LNCaP clone FGC (cell line): ENCODE data around the gene SRRM3.

Source experiments
- DNase-seq: peaks from one replicate; pipeline ENCODE4 v3.0.0-alpha.2; 2011; ENCODE audit warnings: low read depth
- H3K4me3 ChIP-seq: 2 replicates; pipeline ENCODE4 v1.5.1; 2011; ENCODE audit warnings: mild to moderate bottlenecking, low read depth, low read length, control low read depth
- TF ChIP-seq, protein P1 (sequence below): IDR thresholded peaks from 2 replicates; pipeline ENCODE4 v1.5.1; 2012; ENCODE audit warnings: mild to moderate bottlenecking; ENCODE audit not compliant: control insufficient read depth, insufficient read depth; ENCODE audit errors: extremely low read depth

SRRM3 gene

DNA sequence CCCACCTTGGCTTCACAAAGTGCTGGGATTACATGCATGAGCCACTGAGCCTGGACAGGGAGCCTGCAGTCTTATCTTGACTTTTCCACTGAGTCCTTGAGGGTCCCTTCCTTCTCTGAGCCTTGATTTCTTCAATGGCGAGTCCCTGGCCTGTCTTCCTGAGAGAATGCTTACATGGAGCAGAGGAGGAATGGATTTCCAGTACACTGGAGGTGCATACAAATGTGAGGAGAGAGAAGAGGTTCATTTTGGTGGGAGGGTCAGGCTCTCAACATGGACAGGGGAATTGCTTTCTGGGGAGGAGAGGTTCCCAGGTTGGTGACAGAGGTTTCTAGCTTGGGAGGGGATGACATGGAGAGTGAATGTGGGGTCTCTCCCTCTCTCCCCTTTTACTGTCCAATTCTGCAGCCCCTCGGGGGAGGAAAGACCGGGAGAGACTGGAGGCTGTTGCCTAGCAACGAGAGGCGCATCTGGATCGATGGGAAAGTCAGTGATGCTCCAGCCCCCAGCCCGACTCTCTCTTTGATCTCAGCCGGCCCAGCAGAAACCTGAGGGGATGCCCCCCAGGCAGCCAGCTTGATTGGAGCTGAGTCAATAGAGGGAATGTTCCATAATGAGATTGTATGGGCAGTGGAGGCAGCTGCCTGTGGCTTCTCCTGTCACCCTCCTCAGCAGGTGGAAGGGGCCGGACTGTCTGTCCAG lies 14.8 kb downstream of the SRRM3 start:
- no peak for DNase-seq
- TF ChIP-seq, protein P1, sequence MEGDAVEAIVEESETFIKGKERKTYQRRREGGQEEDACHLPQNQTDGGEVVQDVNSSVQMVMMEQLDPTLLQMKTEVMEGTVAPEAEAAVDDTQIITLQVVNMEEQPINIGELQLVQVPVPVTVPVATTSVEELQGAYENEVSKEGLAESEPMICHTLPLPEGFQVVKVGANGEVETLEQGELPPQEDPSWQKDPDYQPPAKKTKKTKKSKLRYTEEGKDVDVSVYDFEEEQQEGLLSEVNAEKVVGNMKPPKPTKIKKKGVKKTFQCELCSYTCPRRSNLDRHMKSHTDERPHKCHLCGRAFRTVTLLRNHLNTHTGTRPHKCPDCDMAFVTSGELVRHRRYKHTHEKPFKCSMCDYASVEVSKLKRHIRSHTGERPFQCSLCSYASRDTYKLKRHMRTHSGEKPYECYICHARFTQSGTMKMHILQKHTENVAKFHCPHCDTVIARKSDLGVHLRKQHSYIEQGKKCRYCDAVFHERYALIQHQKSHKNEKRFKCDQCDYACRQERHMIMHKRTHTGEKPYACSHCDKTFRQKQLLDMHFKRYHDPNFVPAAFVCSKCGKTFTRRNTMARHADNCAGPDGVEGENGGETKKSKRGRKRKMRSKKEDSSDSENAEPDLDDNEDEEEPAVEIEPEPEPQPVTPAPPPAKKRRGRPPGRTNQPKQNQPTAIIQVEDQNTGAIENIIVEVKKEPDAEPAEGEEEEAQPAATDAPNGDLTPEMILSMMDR = no peak
- H3K4me3 ChIP-seq = no peak overlapping the region

DNA sequence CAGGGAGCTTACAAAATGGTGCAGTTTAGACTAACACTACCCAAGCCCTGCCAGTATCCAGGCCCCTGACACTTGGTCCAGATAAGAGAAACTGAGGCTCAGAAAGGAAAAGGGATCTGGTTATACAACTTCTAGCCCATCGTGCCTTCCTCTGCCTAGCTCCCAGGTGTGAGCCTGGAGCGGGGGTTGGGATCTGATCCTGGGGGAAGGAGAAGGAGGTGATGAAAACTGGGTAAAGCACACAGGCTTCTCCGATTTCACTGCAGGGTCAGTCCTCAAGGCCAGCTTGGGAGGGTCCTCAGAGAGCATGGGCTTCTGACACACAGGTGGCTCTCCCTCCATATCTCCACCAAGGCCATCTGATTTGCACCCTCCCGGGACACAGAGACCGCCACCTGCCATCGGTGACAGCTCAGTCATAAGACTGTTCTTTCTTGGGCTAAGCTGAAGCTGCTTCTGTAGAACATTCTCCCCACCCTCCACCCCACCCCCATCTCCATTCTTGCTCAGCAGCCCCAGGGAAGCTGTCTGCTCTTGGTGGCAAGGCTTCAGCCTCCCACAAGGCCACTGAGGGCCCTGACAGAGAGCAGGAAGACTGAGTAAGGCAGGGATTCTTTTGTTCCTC lies 16.4 kb downstream of the SRRM3 start:
- TF ChIP-seq, protein P1 = no peak
- no peak for DNase-seq
- H3K4me3 ChIP-seq = no peak overlapping the region

DNA sequence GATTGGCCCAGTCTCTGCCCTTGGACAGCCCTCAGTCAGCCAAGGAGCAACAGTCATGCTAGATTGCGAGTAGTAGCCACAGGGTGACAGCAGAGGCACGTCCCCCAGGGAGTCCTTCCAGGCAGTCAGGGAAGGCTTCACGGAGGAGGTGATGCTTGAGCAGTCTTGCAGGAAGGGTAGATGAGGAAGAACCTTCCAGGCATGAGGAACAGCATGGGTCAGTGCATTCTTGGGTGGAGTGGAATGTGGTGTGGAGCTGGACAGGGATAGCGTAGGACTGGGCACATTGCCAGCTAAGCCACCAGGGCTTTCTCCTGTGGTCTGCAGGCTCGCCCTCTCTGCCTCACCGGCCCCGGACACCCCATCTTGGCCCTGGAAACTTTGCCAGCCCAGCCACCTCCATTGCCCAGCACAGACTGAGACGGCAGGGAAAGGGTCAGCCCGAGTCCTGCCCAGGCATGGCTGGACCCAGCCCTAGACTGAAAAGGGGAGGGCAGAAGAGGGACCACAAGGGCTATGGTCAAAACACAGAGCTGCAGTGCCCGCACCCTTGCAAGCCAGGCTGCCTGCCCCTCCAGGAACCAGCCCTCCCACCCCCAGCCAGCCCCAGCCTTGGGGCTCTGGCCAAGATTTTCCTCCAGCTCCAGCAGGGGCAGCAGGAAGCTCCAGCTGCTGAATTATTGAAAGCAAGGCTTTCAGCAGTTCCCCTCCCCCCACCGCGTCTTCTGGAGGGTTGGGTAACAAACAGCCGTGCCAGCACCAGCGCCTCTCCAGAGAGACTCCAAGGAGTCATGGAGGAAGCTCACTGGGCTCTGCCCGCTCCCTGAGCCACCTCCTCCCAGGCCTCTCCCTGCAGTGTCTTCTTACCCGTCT lies 18.7 kb downstream of the SRRM3 start:
- DNase-seq = no peak
- TF ChIP-seq, protein P1 = no peak
- H3K4me3 ChIP-seq = no peak overlapping the region

DNA sequence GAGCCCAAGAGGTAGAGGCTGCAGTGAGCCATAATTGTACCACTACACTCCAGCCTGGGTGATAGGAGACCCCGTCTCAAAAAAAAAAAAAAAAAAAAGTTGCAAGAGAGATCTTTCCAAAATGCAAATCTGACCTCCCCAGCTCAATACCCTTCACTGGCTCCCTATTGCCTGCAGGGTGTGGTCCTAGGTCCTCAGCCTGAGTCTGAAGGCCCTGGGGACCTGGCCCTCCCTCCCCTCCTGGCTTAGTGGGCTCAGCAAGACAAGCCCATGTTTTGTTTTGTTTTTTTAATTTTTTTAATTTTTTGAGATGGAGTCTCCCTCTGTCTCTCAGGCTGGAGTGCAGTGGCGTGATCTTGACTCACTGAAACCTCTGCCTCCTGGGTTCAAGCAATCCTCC lies 20.6 kb downstream of the SRRM3 start:
- no peak overlapping the region for H3K4me3 ChIP-seq
- DNase-seq = no peak
- TF ChIP-seq, protein P1 = no peak

DNA sequence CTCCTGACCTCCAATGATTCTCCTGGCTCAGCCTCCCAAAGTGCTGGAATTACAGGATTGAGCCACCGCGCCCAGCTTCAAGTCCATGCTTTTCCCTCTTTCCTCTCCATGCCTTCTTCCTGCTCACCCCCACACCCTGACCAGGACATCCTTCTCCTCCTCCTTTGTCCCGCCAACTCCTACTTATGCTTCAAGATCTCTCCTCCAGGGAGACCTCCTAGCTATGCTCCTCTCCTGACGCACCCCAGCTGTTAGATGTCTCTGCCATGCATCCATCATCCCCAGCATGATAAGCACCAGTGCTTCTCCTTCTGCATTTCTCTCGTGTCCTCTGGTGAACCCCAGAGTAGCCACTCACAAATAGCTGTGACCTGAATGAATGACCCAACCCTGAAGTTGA lies 21.1 kb downstream of the SRRM3 start:
- DNase-seq = no peak
- H3K4me3 ChIP-seq = no peak overlapping the region
- TF ChIP-seq, protein P1 = no peak

DNA sequence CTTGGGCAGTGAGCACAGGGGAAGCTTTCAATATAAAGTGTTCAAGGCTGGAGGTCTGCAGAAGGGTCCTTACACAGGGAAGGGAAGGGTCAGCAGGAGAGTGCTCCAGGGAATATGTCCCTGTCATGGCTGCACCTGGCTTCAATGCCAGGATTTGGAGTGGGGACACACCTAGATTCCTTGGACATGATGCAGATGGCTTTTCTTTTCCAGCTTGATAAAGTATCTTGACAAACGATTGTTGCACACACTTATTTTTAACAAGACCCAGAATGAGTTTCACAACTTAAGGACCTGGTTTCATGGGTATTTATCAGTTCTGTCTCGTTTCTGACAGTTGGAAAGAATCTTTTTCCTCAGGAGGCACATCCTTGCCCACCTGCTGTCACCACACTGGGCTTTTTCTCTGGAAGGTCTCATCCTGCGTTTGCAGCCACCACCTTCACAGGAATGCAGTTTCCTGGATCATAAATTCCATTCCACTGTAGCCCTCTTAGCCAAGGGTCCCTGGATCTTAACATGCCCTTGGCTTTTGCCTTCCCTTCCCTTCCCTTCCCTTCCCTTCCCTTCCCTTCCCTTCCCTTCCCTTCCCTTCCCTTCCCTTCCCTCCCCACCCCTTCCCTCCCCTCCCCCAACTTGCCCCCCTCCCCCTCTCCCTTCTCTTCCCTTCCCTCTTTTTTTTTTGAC lies 21.7 kb downstream of the SRRM3 start:
- no peak for DNase-seq
- no peak overlapping the region for H3K4me3 ChIP-seq
- TF ChIP-seq, protein P1 = no peak
